ENCODE measurements around the gene ATAD3A.
"Not testable (repeated sequence)": the region's sequence is repeated elsewhere in the genome, so short reads cannot be mapped to it uniquely, and the experiment has no call there.

Gene ATAD3A

DNA sequence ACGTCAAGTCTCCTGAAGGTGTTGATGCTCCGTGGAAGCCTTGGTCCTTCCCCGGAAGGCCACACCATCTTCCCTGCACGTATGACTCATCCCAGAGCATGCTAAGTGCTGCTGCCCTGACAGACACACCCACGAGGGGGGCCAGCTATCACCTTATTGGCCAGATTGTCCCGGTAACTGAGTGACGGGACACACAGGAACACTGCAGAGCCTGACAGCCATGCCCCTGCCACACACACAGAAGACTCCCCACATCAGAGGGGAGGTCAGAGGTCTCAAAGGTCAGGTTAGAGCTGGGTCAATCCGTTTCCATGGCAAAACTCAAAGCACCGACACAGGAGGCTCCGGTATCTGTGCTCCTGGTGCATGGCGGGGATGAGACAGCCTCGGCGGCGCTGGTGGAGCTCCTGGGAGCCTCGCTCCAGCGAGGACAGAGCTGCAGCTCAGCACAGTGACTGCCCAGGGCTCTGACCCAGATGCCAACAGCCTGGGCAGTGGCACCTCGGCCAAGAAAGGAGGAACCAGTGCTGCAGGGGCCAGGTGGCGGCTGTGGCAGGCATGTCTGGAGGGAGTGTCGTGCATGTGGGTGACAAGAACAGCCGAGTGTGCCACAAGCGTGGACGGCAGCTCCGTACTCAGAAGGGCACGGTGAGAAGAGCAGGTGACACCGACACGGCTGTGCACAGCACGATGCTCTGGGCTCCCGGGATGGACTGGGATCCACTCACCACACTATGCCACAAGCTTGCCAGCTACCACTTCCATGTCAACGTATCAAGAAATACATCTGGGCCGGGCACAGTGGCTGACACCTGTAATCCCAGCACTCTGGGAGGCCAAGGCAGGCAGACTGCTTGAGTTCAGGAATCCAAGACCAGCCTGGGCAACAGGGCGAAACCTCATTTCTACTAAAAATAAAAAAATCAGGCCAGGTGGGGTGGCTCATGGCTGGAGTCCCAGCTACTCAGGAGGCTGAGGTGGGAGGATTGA lies 43.3 kb downstream of the ATAD3A start:
- Histone ChIP-seq H3K9me3 (ENCODE audit: insufficient read depth, low read length) (no peaks in the 10 kb centered on the region), H3K9ac (ENCODE audit: insufficient read length, low read depth) (no peak overlapping the region), H3K36me3 (ENCODE audit: insufficient read depth, insufficient read length, low read length) (peaks cover 73% of the 10 kb centered on the region), H3K4me3 (ENCODE audit: insufficient read length, low read depth) (no peak overlapping the region), H3K27me3 (ENCODE audit: insufficient read depth, insufficient read length) (no peaks in the 10 kb centered on the region), H3K4me1 (ENCODE audit: insufficient read depth, insufficient read length) (peaks cover 14% of the 10 kb centered on the region)
- TF ChIP-seq YY1 (IDR thresholded peaks at IDR 0.05; ENCODE audit: insufficient read depth, insufficient read length), result no peak
- DNase-seq (ENCODE audit: low read depth, low spot score), result no peak

DNA sequence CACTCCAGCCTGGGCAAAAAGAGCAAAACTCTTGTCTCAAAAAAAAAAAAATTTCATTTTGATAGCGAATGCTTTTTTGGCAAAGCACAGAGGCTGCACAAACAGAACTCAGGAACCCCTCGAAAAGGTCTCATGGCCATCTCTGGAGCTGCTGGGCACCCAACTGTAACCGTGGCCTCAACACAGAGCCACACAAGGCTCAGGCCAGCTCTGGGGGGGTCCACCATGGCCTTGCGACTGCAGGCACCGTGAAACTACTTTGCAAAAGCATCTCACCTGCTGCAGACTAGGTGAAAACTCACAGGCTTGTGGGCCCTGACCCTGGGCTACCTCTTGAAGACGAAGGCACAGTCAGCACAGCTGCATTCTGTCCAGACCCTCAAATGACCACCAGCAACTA lies 44.5 kb downstream of the ATAD3A start:
- Histone ChIP-seq H3K9ac (ENCODE audit: insufficient read length, low read depth) (no peak overlapping the region), H3K4me3 (ENCODE audit: insufficient read length, low read depth) (no peak overlapping the region), H3K9me3 (ENCODE audit: insufficient read depth, low read length) (no peaks in the 10 kb centered on the region), H3K27me3 (ENCODE audit: insufficient read depth, insufficient read length) (no peaks in the 10 kb centered on the region), H3K36me3 (ENCODE audit: insufficient read depth, insufficient read length, low read length) (peaks cover 74% of the 10 kb centered on the region), H3K4me1 (ENCODE audit: insufficient read depth, insufficient read length) (peaks cover 6% of the 10 kb centered on the region)
- TF ChIP-seq ZNF274 (IDR thresholded peaks at IDR 0.05; ENCODE audit: low read depth, low read length) (no peak), SUZ12 (IDR thresholded peaks at IDR 0.05; ENCODE audit: extremely low read depth, insufficient read depth, insufficient read length) (no peak), YY1 (IDR thresholded peaks at IDR 0.05; ENCODE audit: insufficient read depth, insufficient read length) (no peak)
- DNase-seq (ENCODE audit: low read depth, low spot score), result no peak

DNA sequence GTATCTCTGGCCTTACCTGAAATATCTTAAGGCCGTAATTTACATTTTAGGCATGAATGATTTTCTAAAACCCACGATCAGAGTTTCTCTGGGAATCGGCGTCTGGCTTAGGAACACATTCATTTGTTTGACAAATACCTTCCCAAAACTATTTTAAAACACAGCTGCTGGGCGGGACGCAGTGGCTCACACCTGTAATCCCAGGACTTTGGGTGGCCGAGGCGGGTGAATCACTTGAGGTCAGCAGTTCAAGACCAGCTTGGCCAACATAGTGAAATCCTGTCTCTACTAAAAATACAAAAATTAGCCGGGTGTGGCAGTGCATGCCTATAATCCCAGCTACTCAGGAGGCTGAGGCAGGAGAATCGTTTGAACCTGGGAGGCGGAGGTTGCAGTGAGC lies 45.0 kb downstream of the ATAD3A start:
- DNase-seq (ENCODE audit: low read depth, low spot score); H3K4me1 ChIP-seq (ENCODE audit: insufficient read depth, insufficient read length); H3K4me3 ChIP-seq (ENCODE audit: insufficient read length, low read depth); H3K9ac ChIP-seq (ENCODE audit: insufficient read length, low read depth); H3K9me3 ChIP-seq (ENCODE audit: insufficient read depth, low read length); H3K27me3 ChIP-seq (ENCODE audit: insufficient read depth, insufficient read length): not testable (repeated sequence)
- peaks cover 74% of the 10 kb centered on the region for H3K36me3 ChIP-seq (ENCODE audit: insufficient read depth, insufficient read length, low read length)

DNA sequence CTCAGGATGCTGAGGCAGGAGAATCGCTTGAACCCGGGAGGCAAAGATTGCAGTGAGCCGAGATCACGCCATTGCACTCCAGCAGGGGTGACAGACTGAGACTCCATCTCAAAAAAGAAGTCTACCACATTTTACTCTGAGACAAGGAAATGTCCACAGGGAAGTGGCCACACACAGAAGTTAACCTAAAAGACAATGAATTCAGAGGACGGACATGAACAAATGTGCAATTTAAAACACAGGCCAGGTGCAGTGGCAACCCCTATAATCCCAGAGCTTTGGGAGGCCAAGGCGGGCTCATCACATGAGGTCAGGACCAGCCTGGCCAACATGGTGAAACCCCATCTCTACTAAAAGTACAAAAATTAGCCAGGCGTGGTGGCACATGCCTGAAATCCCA lies 45.7 kb downstream of the ATAD3A start:
- DNase-seq (ENCODE audit: low read depth, low spot score); H3K4me3 ChIP-seq (ENCODE audit: insufficient read length, low read depth); H3K9me3 ChIP-seq (ENCODE audit: insufficient read depth, low read length); H3K4me1 ChIP-seq (ENCODE audit: insufficient read depth, insufficient read length); H3K27me3 ChIP-seq (ENCODE audit: insufficient read depth, insufficient read length); H3K9ac ChIP-seq (ENCODE audit: insufficient read length, low read depth): not testable (repeated sequence)
- H3K36me3 ChIP-seq (ENCODE audit: insufficient read depth, insufficient read length, low read length), result peaks cover 75% of the 10 kb centered on the region

DNA sequence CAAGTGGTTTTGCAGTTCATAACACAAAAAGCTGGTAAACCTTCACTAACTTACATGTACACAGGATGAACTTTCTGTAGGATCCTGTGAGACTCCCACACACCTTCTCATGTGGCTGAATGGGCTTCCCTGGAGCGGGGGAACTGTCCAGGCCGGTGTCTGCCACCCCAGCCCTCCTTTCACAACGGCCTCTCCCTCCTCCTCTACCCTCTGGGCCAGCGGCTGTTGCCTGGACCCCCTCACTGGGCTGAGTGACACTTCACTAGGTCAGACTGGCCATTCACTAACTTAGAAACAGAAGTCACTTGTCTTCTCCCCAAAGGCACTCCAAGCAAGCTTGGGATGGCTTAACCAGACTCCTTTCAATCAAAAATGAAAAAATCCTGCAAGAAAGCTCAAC lies 46.6 kb downstream of the ATAD3A start:
- H3K9ac ChIP-seq (ENCODE audit: insufficient read length, low read depth), result no peak overlapping the region
- no peaks in the 10 kb centered on the region for H3K9me3 ChIP-seq (ENCODE audit: insufficient read depth, low read length)
- H3K36me3 ChIP-seq (ENCODE audit: insufficient read depth, insufficient read length, low read length), result peaks cover 79% of the 10 kb centered on the region
- H3K27me3 ChIP-seq (ENCODE audit: insufficient read depth, insufficient read length), result no peaks in the 10 kb centered on the region
- no peak for DNase-seq (ENCODE audit: low read depth, low spot score)
- H3K4me3 ChIP-seq (ENCODE audit: insufficient read length, low read depth), result no peak overlapping the region
- TF ChIP-seq SUZ12 (IDR thresholded peaks at IDR 0.05; ENCODE audit: extremely low read depth, insufficient read depth, insufficient read length), result no peak
- TF ChIP-seq ZNF274 (IDR thresholded peaks at IDR 0.05; ENCODE audit: low read depth, low read length), result no peak
- H3K4me1 ChIP-seq (ENCODE audit: insufficient read depth, insufficient read length), result peaks cover 4% of the 10 kb centered on the region

DNA sequence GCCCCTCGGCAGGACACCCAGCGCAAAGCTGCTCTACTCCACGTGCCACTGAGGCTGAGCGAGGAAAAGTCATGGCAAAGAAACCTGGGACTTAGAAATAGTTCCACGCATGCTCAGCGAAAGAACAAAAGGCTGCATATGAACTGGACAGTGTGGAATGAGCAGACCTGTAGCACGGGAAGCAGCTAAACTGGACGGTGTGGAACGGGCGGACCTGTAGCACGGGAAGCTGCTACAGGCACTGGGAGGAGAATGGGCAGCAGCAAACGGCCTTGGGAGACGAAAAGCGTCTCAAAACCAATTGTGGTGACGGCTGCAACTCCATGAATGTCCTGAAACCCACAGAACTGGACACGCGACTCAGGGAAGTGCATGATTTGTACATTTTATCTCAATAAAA lies 47.1 kb downstream of the ATAD3A start:
- Histone ChIP-seq H3K9ac (ENCODE audit: insufficient read length, low read depth) (no peak overlapping the region), H3K27me3 (ENCODE audit: insufficient read depth, insufficient read length) (no peaks in the 10 kb centered on the region), H3K4me3 (ENCODE audit: insufficient read length, low read depth) (no peak overlapping the region), H3K36me3 (ENCODE audit: insufficient read depth, insufficient read length, low read length) (peaks cover 79% of the 10 kb centered on the region), H3K9me3 (ENCODE audit: insufficient read depth, low read length) (no peaks in the 10 kb centered on the region), H3K4me1 (ENCODE audit: insufficient read depth, insufficient read length) (peaks cover 4% of the 10 kb centered on the region)
- TF ChIP-seq ZNF274 (IDR thresholded peaks at IDR 0.05; ENCODE audit: low read depth, low read length) (no peak), YY1 (IDR thresholded peaks at IDR 0.05; ENCODE audit: insufficient read depth, insufficient read length) (no peak), SUZ12 (IDR thresholded peaks at IDR 0.05; ENCODE audit: extremely low read depth, insufficient read depth, insufficient read length) (no peak)
- no peak for DNase-seq (ENCODE audit: low read depth, low spot score)

DNA sequence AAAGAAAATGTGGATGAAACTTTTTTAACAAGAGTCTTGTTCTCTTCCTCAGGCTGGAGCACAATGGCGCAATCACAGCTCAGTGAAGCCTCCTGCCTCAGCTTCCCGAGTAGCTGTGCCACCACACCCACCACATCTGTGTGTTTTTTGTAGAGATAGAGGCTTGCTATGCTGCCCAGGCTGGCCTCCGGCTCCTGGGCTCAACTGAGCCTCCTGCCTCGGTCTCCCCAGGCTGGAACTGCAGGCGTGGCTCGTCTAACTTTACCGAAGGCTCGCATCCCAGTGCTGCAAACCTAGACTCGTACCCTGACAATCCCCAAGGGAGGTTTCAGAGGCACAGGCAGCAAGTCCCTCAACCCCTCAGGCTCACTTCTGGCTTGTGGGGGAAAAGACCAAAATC lies 48.2 kb downstream of the ATAD3A start:
- no peak for TF ChIP-seq SUZ12 (IDR thresholded peaks at IDR 0.05; ENCODE audit: extremely low read depth, insufficient read depth, insufficient read length)
- TF ChIP-seq YY1 (IDR thresholded peaks at IDR 0.05; ENCODE audit: insufficient read depth, insufficient read length), result no peak
- TF ChIP-seq ZNF274 (IDR thresholded peaks at IDR 0.05; ENCODE audit: low read depth, low read length), result no peak
- peaks cover 76% of the 10 kb centered on the region for H3K36me3 ChIP-seq (ENCODE audit: insufficient read depth, insufficient read length, low read length)

More for the DNA sequence above, 48.2 kb downstream of the ATAD3A start:
- Histone ChIP-seq H3K9me3 (ENCODE audit: insufficient read depth, low read length) (no peaks in the 10 kb centered on the region), H3K27me3 (ENCODE audit: insufficient read depth, insufficient read length) (no peaks in the 10 kb centered on the region), H3K4me1 (ENCODE audit: insufficient read depth, insufficient read length) (peaks cover 3% of the 10 kb centered on the region), H3K4me3 (ENCODE audit: insufficient read length, low read depth) (no peak overlapping the region), H3K9ac (ENCODE audit: insufficient read length, low read depth) (no peak overlapping the region)
- no peak for DNase-seq (ENCODE audit: low read depth, low spot score)

All from NT2/D1 (cell line).